Activated T-cell treated with anti-CD3 and anti-CD28 coated beads for 4 hours (primary cell): ENCODE measurements around the gene SORCS2.

ENCODE experiments used
- DNase-seq: peaks from one replicate; pipeline ENCODE4 v3.0.0-alpha.2; 2020

The SORCS2 gene

DNA sequence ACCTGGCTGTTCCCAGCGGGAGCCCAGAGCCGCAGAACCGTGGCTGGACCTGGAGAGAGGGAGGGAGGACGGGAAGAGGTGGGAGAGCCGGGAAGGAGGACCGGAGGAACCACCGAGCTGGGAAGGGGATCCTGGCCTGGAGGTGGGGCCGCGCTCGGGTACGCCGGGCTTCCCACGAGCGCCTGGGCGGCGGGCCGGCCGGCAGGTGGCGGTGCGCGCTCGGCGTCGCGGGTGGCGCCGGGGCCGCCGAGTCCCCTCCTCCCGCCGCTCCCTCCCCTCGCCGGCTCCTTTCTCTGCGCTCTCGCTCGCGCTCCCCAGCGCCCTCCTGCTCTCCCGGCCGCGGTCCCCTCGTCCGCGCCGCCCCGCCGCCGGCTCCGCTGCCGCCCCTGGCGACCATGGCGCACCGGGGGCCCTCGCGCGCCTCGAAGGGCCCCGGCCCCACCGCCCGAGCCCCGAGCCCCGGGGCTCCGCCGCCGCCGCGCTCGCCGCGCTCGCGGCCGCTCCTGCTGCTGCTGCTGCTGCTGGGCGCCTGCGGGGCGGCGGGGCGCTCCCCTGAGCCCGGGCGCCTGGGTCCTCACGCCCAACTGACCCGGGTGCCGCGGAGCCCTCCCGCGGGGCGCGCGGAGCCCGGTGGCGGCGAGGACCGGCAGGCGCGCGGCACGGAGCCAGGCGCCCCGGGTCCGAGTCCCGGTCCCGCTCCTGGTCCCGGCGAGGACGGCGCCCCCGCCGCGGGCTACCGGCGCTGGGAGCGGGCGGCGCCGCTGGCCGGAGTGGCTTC is at the start of gene SORCS2:
SORCS2 (plus strand) TSS at position 287 of the 778 bp plus-strand sequence.
- DNase-seq = peak; percentile 14

DNA sequence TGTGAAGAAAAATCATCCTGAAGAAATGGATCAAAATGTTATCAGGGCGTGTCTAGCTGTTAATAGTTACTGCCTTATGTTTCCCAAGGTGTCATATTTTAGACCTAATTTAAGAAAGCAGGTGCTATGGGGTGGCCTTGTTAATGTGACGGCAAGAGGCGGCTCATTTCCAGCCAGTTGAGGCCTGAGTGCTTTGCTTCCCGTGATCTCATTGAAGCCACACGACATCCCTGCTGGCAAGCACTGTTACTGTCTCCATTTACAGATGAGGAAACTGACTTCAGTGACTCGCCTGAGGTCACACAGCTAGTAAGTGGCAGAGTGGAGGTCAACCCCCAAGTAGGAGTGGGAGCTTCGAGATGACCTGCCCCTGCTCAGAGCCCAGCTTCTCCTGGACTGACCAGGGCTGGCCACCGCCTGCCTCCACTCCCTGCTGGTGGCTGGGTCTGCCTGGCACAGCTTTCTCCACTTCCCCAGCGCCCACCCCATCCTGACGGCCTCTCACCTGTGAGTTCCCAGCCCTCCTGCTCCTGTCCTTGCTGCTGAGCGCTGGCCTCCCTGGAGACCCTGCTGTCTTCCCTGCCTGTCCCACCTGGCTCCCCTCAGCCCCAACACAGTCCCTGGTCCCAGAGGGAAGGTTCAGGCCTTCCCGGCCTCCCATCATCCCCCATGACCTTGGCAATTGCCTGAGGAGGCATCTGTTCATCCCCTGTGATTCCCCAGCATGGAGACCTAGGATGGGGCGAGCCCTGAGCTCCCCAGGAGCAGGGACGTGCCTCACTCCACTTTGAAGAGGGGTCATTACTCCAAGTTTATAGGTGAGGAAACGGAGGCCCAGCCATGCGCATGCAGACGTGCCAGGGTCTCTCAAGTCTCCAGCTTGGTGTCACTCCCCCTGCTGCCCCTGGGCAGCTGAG is 47.7 kb upstream of the SORCS2 start:
- DNase-seq = no peak

DNA sequence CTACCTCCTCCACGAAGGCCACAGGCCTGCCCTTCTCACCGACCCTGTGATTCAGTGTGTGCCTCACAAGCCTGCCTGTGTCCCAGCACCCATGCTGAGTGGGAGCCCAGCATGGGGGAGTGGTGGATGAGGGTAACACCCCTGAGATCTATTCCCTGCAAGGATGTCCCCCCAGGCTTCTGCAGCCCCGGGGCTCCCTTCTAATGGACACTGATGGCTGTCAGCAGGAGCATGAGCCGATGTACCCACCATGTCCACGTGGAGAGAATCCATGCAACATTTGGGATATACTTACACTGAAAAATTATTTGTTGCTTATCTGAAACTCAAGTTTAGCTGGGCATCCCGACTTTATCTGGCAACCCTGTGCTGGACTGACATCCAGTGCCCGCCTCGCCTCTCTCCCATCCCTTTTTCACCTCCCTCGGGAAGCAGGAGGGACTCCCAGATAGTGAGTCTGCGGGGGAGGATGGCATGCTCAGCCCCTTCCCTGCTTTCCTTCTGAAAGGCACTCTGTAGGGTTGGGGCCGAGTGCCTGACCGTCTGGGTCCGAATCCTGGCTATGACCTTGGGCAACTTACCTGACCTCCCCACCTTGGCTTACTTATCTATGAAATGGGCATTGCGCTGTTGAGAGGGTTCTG is 46.9 kb upstream of the SORCS2 start:
- DNase-seq = no peak

DNA sequence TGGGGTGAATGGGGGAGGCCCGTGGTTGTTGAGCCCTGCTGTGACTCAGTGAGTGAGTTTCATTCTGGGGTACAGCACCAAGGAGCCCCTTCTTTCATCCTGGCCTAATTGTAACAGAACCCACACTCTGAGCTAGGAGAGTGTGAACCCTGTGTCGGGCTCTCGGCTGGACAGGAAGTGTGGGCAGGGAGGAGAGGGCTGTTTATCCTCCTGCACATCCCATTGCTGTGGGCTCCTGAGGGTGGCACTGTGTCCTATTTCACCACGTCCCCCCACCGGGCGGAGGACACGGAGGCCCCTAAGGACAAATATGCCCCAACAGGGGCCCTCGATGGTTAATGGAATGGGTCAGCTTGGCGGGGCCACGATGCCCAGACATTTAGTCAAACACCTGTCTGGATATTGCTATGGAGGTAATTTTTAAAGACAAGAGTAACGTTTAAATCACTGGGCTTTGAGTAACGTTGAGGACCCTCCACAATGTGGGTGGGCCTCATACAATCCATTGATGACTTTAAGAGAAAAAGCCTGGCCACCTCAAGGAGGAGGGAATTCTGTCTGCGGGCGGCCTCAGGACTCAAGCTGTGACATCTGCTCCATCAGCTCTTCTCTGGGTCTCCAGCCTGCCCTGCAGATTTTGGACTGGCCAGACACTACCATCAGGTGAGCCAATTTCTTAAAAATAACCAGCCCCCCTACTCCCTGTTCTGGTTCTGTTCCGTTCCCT is 46.1 kb upstream of the SORCS2 start:
- DNase-seq = no peak

DNA sequence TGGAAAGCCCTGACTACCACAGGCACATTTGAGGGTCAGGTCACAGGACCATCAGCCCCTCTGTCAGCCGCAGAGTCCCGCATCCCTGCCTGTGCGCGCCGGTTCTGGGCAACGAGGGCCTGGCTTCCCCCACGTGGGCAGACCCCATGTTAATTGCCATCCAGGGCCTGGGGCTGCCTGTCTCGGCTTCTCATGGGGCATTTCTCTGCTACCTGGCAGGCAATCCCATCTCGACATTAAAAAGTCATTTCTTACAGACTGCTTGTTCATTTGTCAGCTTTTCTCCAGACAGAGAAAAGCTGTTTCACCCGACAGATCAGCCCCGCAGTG is 45.6 kb upstream of the SORCS2 start:
- DNase-seq = no peak

DNA sequence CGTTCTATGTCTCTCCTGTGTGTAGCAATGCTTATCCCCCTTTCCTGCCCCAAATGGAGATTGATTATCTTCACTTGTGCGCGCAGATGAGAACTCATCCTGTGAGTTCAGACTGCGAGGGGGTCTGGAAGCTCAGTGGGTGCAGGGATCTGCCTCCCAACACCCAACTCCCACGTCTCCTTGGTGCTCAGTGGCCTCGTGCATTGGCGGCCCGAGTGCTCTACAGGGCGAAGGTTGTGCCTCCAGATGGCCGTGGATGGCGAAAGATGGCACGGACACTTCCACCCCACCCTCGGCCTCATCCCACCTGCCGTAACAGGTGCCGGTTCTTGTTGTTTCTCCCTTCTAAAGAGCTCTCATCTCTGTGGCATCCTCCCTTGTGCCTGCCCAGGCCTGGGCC is 45.1 kb upstream of the SORCS2 start:
- no peak for DNase-seq

DNA sequence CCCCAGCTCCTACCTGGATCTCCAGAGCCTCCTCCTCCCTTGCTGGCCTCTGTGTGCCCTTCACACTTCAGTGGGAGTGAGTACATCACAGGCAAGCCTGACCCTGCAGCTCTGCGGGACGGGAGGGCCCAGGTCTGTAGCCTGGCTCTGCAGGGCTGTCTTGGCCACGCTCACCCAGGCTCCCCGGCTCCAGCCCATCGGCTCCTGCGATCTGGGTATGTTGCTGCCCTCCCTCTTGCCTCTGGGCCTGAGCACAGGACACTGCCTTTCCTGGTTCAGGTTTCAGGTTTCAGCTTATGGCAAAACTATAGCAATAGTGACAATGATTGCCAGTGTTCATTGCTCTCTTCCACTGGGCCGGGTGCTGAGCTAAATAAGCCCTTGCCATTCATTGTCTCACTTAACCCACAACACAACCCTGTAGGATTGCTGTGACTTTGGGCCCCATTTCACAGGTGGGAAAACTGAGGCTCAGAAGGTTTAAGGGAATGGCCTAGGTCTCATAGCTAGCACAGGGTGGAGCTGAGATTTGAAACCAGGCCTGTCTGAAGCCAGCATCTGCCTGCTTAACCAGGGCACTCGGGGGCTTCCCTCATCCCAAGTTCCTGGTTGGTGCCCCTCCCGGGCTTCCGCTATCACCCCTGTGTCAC is 44.6 kb upstream of the SORCS2 start:
- DNase-seq = no peak

DNA sequence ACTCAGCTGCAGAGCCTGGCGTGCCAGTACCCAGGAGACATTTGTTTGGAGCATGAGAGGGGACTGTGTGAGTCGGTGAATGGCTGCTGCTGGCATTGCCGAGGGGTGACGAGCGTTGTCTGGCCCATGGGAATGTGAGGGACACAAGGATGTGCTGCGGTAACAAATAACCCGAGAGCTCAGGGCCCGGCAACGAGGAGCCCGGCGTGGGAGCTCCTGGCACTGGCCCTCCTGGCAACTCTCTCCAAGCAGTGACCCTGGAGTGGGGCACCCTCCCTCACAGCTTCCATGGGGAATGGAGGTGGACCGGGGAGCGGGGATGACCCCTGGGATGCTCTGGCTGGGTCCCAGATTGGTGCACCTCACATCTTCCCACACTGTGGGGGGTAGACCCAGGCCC is 44.0 kb upstream of the SORCS2 start:
- no peak for DNase-seq

DNA sequence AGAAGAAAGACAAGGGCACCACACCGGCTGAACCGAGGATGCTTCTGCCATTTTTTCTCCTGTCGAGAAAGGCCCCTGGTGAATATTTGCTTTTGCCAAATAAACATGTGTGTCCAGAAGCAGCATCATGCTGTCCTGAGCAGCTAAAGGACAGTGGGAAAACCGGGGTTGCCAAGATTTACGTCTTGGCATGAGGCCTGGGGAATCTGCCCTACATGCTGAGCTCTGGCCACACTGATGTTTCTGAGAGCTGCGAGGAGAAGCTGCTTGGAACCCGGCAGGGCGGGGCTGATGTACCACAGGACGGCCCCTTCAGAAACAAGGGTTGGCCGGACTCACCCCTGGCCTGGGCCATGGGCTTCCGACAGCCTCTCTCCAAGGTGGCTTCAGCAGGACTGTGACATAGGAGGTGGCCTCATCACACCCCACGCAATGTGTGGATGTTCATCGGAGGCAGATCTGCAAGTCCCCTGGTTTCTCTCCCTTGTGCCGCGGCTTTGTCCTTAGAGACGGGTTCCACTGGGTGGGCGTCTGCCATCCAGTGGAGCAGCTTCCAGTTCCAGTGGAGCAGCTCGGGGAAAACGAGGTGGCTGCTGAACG is 42.2 kb upstream of the SORCS2 start:
- DNase-seq = no peak

DNA sequence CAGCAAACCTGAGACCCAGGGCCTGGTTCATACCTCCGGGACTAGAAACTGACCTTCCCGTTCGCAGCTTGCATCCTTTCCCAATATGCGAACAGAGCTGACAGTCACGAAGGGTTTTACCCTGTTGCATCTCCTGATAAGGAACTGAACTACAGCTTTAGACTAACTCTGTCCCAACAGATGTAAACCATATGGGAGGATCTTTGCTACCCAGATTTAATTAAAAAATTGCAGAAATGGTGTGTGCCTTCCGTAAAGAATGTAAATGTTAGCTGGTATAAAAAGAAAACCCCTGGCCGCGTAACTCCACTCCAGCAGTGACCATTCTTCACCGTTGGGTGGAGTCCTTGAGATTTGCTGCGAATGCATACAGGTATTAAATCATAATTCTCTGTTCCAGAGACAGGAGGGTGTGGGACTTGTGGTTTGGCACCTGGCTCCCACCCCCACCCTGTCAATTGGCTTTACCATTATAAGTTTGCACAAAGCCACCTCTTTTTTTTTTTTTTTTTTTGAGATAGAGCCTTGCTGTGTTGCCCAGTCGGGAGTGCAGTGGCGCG is 40.6 kb upstream of the SORCS2 start:
- no peak for DNase-seq

DNA sequence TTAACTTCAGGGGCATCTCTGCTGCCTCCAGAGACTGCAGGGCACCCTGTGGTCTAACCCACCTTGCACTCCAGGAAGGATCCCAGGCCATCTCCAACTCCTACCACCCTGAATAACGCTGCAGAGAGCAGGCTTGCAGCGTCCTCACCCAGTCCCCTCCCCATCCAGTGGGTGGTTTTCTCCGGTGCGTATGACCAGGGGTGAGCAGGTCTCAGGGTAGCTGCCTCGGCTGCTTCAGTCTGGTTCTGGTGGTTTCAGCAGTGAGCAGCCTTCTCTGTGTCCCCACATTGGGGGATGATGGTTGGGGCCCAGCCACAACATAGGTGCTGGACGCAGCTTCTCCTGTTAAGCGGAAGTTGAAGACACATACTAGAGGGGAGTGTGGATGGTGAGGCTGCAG is 38.6 kb upstream of the SORCS2 start:
- DNase-seq = no peak

DNA sequence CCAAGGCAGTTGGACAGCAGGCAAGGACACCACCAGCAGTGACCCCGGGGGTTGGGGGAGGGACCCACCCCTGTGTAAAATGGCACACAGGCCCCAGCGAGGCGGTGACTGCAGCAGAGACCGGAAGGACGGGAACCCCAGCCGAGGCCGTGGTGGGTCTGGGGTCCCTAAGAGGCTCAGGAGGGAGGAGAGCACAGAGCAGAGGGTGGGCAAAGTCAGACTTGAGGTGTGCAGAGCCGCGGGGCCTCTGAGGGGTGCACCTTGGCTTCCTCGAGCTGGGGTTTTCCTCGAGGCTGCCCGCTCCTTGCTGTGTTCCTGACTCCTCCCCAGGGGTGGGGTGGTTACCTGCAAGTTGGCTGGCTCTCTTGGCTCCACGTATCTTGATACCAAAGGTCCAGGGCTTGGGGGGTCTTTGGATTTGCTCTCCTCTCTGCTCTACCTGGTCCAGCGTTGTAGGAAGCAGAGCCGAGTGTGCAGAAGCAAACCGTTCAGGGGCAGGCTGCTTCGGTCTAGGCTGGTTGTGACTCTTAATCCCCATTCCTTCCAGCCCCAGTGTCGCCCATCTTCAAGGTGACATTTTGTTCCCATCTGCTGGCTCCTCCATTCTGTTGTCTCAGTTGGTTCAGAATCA is 37.9 kb upstream of the SORCS2 start:
- DNase-seq = no peak

DNA sequence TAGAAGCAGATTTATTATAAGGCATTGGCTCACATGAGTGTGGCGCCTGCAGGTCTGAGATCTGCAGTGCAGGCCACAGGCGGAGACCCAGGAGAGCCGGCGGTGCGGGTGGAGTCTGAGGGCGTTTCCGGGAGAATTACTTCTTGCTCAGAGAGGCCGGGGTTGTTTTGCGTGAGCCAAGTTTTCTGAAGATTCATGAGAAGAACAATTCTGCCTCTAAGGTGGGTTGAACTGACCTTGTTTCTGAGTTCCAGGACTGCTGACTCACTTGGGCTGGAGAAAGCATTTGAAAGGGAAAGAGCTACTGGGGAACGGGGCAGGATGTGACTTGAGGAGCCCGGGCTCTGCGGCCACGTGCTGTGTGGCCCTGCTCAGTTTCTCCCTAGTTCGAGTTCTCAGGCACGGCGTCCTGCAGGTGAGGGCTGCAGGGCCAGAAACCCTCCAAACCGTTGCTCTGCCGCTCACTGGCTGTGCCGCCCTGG is 36.7 kb upstream of the SORCS2 start:
- no peak for DNase-seq

DNA sequence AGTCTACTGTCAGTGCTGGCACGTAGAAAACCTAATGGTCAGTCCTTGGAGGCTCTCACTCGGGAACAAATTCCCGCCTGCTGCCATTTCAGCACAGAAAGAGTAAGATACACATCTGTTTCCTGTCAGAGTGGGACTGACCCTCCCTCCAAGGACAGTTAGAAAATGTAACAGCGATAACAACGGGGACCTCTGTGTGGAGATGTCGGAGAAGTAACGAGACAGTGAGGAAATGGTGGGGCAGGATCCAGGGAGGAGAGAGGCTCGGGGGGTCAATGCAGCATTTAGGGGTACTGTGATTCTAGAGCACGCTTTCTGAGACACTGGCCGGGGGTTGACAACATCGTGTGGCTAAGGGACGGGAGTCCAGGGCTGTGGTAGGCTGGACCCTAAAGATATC is 36.0 kb upstream of the SORCS2 start:
- no peak for DNase-seq

DNA sequence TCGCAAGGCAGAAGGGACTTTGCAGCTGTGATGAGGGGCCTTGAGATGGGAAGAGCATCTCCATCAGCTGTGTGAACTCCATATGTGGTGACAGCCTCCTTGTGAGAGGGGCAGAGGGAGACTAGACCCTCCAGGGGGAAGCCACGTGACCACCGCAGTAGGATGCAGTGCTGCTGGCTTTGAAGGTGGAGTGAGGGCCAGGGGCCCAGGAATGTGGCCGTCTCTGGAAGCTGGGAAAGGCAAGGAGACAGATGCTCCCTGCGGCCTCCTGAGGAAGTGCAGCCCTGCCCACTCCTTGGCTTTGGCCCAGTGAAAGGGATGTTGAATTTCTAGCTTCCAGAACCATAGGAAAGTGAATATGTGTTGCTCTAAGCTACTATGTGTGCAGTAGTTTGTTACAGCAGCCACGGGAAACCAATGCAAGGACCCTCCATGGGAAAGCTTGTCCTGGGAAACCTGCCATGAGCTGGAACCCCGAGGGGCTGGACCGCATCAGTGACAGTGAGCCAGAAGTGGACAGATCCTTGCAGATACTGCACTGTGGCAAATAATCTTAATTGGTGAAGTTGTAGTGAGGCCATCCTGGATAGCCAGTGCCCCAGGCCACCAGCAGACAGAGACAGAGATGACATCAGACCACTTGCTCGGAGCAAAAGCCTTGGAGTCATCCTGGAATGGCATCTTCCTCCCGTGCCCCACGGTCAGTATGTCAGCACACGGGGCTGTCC is 35.4 kb upstream of the SORCS2 start:
- no peak for DNase-seq

DNA sequence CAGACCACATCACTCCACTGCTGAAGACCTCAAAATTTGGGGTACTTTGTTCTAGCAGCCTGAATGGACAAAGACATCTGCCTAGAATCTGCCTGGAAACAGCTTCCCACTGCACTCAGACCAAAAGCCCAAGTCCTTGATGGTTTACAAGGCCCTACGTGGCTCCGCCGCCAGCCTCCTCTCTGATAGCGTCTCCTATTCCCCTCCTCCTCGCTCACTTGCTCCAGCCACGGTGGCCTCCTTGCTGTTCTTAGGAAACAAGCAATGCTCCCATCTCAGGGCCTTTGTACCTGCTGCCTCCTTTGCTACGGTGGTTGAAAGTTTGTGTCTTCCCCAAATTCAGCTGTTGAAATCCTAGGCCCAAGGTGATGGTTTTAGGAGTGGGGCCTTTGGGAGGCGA is 34.7 kb upstream of the SORCS2 start:
- no peak for DNase-seq

DNA sequence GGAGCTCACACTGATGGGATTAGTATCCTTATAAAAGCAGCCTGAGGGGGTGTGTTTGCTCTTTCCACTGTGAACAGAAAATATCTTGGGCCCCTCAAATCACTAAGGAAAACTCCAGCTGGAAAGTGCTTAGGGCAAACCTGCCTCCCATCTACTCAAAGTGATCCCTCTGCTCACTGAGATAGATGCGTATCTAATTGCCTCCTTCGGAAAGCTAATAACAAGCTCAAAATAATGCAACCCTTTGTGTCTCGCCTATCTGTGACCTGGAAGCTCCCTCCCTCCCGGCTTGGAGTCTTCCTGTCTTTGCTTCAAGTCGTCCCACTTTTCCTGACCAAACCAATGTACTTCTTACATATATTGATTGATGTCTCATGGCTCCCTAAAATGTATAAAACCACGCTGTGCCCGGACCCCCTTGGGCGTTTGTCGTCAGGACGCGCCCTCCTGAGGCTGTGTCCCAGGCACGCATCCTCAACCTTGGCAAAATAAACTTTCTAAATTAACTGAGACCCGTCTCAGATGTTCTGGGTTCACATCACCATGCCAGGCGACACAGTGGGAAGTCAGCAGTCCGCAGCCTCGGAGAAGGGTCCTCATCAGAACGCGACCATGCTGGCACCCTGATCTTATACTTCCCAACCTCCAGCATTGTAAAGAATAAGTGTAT is 34.1 kb upstream of the SORCS2 start:
- DNase-seq = no peak

DNA sequence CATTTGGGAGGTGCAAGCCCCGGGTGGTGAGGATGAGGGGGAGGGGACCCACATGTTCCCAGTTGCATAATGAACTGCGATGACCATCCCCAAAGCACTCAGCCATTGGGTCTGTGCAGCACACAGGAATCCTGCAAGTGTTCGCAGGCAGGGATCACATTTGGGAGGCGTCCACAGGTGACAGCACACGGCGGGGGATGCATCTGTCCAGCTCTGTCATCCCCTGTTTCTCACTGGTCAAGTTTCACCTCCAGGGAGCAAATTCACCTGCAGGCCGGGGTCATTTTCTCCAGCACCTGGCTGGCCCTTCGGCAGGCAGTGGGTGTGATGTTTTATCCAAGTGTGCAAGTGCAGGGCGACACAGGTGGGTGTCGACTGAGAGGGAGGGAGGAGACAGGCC is 33.3 kb upstream of the SORCS2 start:
- DNase-seq = no peak

DNA sequence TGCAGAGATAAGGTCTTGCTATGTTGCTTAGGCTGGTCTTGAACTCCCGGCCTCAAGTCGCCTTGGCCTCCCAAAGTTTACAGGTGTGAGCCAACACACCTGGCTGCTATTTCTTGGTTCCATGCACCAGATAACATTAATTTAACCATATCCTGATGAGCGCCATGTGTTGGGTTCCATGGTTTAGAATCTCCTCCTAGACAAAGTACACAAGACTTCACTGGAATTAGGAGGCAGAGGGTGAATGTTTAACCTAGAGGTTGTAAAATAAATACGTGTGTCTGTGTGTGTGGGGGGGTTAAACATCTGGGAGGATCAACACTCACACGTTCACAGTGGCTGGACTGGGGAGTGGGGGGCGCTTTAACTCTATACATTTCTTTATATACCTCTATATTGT is 32.4 kb upstream of the SORCS2 start:
- no peak for DNase-seq

DNA sequence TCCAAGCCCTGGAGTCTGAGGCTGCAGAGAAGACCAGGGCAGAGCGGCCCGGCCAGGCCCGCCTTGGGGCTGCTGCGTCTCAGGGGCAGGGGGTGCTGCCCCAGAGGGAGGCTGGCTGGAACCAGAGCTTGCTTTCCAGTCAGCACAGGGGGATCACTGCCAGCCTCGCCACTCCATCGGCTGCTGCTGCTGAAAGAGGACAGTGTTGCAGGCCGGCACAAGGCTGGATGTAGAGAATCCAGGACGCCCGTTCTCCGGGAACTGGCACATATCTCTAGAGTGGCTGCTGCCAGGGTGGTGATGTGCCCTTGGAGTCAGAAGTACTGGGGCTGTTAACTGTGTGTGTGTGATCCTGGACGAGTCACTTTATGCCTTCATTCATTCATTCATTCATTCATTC is 31.9 kb upstream of the SORCS2 start:
- no peak for DNase-seq
